ENCODE measurements around the gene SNAP47.

DNA sequence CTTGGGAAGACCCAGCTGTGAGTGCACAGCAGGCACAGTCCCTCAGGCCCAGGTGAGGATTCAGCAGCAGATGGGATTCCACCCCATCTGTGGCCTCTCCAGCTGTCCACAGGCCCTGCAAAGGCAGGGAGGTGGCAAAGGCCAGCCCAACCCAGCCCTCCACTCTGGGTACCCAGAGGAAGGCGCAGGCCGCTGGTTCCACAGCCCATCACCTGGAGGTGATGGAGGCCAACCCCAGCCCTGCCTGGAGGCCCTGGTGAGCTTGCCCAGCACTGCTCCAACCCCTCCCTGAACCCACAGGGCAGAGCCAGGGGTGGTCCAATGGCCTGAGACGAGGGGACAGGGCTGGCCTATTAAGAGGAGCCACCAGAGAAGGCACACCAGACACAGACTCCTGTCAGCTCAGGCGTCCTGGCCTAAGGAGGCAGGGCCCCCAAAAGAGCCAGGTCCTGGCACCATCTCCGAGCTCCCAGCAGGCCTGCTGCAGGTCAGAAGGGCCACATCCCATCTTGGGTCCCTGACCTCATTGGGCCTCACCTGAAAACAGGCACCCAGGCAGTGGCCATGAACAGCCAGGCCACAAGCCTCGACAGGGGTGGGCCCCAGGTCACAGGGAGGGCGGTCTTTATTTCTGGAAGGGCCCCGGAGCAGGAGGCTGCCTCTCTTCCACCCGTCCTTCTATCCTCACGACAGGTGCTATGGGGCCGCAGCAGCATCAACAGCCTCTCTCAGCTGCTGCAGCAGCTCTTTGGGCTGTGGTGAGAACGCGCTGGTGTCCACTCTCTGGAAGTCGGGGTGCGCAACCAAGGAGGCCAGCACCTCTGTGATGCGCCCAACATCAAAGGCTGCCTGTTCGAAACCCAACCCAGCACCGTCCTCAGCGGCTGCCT is 3.3 kb upstream of the SNAP47 start:
- TF ChIP-seq, protein P1, sequence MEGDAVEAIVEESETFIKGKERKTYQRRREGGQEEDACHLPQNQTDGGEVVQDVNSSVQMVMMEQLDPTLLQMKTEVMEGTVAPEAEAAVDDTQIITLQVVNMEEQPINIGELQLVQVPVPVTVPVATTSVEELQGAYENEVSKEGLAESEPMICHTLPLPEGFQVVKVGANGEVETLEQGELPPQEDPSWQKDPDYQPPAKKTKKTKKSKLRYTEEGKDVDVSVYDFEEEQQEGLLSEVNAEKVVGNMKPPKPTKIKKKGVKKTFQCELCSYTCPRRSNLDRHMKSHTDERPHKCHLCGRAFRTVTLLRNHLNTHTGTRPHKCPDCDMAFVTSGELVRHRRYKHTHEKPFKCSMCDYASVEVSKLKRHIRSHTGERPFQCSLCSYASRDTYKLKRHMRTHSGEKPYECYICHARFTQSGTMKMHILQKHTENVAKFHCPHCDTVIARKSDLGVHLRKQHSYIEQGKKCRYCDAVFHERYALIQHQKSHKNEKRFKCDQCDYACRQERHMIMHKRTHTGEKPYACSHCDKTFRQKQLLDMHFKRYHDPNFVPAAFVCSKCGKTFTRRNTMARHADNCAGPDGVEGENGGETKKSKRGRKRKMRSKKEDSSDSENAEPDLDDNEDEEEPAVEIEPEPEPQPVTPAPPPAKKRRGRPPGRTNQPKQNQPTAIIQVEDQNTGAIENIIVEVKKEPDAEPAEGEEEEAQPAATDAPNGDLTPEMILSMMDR (IDR thresholded peaks at IDR 0.05), result no peak
- no peak for TF ChIP-seq EP300 (IDR thresholded peaks at IDR 0.05)
